ENCODE measurements around the gene NFX1. TPM values are rescaled to one million over a fixed set of nuclear protein-coding genes. Genes with fewer than 3 reads are reported as not detected.

Gene NFX1
- total and polyA plus RNA-seq, 3 donors from 2014 or later: 30.0 to 48.6 (median 46.7) TPM

DNA sequence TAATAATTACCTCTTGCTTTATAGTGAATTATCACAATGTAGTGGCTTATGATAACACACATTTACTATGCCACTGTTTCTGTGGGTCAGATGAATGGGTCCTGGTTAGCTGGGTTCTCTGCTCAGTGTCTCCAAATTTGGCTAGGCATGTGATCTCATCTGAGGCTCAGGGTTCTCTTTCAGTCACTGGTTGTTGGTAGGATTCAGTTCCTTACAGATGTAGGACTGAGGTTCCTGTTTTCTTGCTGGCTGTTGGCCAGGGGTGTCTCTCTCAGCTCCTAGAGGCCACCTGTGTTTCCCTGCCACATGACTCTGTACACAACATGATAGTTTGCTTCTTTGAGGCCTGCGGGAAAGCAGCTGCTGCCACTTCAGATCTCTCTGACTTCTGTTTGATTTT is 7.1 kb downstream of the NFX1 start:
- Histone ChIP-seq H3K4me1 (peaks cover 16% of the 10 kb centered on the region), H3K4me3 (no peak overlapping the region), H3K27ac (no peak overlapping the region), H3K9me3 (no peaks in the 10 kb centered on the region), H3K36me3 (ENCODE audit: low read depth, missing control alignments) (no peaks in the 10 kb centered on the region), H3K27me3 (no peaks in the 10 kb centered on the region)
- no peak for DNase-seq
- WGBS, 2 donors: 62 to 73% methylated on average over 1 of the region's 1 CpG
- intact Hi-C loops (cut with DNase I; ENCODE audit: low total_unique reads): no loop called here
- TF ChIP-seq, protein P1, sequence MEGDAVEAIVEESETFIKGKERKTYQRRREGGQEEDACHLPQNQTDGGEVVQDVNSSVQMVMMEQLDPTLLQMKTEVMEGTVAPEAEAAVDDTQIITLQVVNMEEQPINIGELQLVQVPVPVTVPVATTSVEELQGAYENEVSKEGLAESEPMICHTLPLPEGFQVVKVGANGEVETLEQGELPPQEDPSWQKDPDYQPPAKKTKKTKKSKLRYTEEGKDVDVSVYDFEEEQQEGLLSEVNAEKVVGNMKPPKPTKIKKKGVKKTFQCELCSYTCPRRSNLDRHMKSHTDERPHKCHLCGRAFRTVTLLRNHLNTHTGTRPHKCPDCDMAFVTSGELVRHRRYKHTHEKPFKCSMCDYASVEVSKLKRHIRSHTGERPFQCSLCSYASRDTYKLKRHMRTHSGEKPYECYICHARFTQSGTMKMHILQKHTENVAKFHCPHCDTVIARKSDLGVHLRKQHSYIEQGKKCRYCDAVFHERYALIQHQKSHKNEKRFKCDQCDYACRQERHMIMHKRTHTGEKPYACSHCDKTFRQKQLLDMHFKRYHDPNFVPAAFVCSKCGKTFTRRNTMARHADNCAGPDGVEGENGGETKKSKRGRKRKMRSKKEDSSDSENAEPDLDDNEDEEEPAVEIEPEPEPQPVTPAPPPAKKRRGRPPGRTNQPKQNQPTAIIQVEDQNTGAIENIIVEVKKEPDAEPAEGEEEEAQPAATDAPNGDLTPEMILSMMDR (IDR thresholded peaks at IDR 0.05): no peak
- TF ChIP-seq POLR2A (IDR thresholded peaks at IDR 0.05): no peak

DNA sequence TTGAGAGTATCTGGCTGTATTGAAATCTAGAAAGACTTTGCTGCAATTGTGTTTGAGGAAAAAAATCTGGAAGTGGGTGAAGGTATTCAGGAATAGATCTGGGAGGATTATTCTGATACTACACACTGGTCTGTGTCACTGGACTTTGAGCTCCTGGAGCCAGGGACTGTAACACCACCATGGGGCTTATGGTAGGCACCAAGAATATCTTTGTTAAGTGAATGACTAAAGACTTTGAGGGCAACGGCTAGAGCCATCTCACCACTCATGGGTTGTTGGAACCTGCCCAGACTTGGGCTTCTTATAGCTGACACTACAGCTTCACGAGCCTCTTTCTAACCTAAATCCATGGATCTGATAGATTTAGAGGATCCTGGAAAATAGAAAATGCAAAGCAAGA is 10.2 kb downstream of the NFX1 start:
- TF ChIP-seq POLR2A (IDR thresholded peaks at IDR 0.05): no peak
- TF ChIP-seq, protein P1 (IDR thresholded peaks at IDR 0.05): no peak
- no peak for DNase-seq
- no peaks in the 10 kb centered on the region for H3K36me3 ChIP-seq (ENCODE audit: low read depth, missing control alignments)
- H3K4me3 ChIP-seq: no peak overlapping the region
- peaks cover 9% of the 10 kb centered on the region for H3K4me1 ChIP-seq
- intact Hi-C loops (cut with DNase I; ENCODE audit: low total_unique reads): no loop called here
- no peaks in the 10 kb centered on the region for H3K27me3 ChIP-seq
- WGBS, 2 donors: 79 to 82% methylated on average over 2 of the region's 2 CpGs
- no peak overlapping the region for H3K27ac ChIP-seq
- H3K9me3 ChIP-seq: no peaks in the 10 kb centered on the region

DNA sequence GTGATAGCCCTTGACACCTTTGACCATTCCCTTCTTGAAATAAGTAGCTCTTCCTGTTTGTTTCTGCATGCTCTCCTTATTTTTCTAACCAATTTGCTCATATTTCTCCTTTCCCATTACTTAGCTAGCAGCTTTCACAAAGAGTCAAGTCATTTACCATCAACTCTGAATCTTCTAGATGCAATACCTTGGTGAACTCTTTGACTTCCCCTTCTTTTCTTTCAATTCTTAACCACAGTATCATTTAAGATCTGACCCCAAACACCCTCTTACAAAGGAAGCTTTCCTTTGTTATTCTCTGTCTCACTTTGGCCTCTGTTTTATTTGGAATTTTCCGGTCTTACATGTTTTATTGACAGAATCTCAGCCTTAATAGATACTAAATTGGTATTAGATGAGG is 14.0 kb downstream of the NFX1 start:
- intact Hi-C loops (cut with DNase I; ENCODE audit: low total_unique reads): no loop called here
- 90 to 100% methylated on average over 1 of the region's 1 CpG for WGBS, 2 donors
- no peaks in the 10 kb centered on the region for H3K9me3 ChIP-seq
- no peaks in the 10 kb centered on the region for H3K4me1 ChIP-seq
- no peaks in the 10 kb centered on the region for H3K36me3 ChIP-seq (ENCODE audit: low read depth, missing control alignments)
- TF ChIP-seq, protein P1 (IDR thresholded peaks at IDR 0.05): no peak
- no peak for TF ChIP-seq POLR2A (IDR thresholded peaks at IDR 0.05)
- no peaks in the 10 kb centered on the region for H3K27me3 ChIP-seq
- H3K27ac ChIP-seq: no peak overlapping the region
- no peak overlapping the region for H3K4me3 ChIP-seq
- no peak for DNase-seq

DNA sequence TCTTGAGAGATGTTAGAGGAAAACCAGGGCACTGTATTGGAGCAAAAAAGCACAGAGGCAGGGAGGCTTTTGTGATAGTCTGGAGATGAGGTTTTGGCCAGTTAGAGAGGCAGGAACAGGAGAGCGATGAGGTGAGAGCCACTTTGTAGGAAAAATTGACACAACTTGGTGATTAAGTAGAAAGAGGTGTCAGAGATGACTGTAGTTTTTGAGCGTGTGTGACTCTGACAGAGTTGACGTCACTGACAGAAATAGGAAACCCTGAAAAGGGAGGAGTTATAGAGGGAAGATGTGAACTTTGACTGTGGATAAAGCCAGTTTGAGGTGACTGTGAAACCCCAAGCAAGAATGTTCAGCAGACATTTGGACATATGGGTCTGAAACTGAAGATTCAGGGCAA is 15.7 kb downstream of the NFX1 start:
- no peak for DNase-seq
- no peak overlapping the region for H3K27ac ChIP-seq
- 93 to 94% methylated on average over 3 of the region's 3 CpGs for WGBS, 2 donors
- no peak overlapping the region for H3K4me3 ChIP-seq
- H3K4me1 ChIP-seq: no peaks in the 10 kb centered on the region
- no peaks in the 10 kb centered on the region for H3K27me3 ChIP-seq
- H3K9me3 ChIP-seq: no peaks in the 10 kb centered on the region
- no peaks in the 10 kb centered on the region for H3K36me3 ChIP-seq (ENCODE audit: low read depth, missing control alignments)
- intact Hi-C loops (cut with DNase I; ENCODE audit: low total_unique reads): no loop called here
- TF ChIP-seq POLR2A (IDR thresholded peaks at IDR 0.05): no peak

DNA sequence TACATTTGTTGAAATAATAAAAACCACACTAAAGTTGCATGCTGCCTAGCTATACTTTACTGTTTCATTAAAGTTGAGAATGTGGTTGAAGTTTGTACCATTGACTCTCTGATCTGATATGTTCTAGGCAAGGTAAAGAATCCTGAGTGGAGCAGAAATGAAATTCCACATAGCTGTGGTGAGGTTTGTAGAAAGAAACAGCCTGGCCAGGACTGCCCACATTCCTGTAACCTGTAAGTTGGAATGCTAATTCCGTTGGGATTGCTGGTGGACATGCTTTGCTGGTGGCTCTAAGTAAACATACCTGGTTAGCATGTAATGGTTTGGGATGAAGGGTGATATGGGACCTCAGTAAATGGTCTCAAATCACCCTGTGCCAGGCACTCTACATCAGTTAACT is 16.8 kb downstream of the NFX1 start:
- Histone ChIP-seq H3K4me1 (no peaks in the 10 kb centered on the region), H3K27me3 (no peaks in the 10 kb centered on the region), H3K9me3 (no peaks in the 10 kb centered on the region), H3K4me3 (no peak overlapping the region), H3K27ac (no peak overlapping the region), H3K36me3 (ENCODE audit: low read depth, missing control alignments) (no peaks in the 10 kb centered on the region)
- TF ChIP-seq, protein P1 (IDR thresholded peaks at IDR 0.05): no peak
- no peak for TF ChIP-seq POLR2A (IDR thresholded peaks at IDR 0.05)
- DNase-seq: no peak
- 76 to 86% methylated on average over 1 of the region's 1 CpG for WGBS, 2 donors
- intact Hi-C loops (cut with DNase I; ENCODE audit: low total_unique reads): no loop called here

Data from testis (tissue), 3 donors.